Occipital lobe (tissue), 2 donors: Measurements from ENCODE around the gene NT5DC2. TPM values are rescaled to one million over a fixed set of nuclear protein-coding genes. Genes with fewer than 3 reads are reported as not detected.

Source experiments
- small RNA-seq: library from RNA; depleted of rRNA; stranded (forward); fragments of <200 nt; gene quantifications from one replicate; pipeline ENCODE3, GENCODE V24; 2014
- total RNA-seq: library from RNA; depleted of rRNA; stranded (reverse); fragments of >200 nt; gene quantifications from one replicate; pipeline ENCODE4 v1.2.3, GENCODE V29; 2014

Gene NT5DC2
- total RNA-seq, 1 donor from 2014 or later = 33.5 TPM

Small RNA genes within 50 kb of the gene (small RNA-seq; reads per million reads assigned to genes)
- gene RNU6-856P (not detected), gene RNU6ATAC16P (not detected)

Other genes starting within 250 kb of the NT5DC2 start
- gene GLYCTK, start 246.0 kb downstream of the NT5DC2 start, total RNA-seq = 3.6 TPM
- gene DNAH1, start 217.5 kb downstream of the NT5DC2 start, total RNA-seq = 1.6 TPM
- gene BAP1, start 123.8 kb downstream of the NT5DC2 start, total RNA-seq = 105 TPM
- gene PHF7, start 123.2 kb downstream of the NT5DC2 start, total RNA-seq = 4.7 TPM
- gene SEMA3G, start 88.8 kb downstream of the NT5DC2 start, total RNA-seq = 3.0 TPM
- gene TNNC1, start 79.8 kb downstream of the NT5DC2 start, total RNA-seq = not detected
- 71.4 TPM for gene NISCH, start 78.3 kb downstream of the NT5DC2 start, total RNA-seq
- 14.8 TPM for gene STAB1, start 38.5 kb downstream of the NT5DC2 start, total RNA-seq
- gene UQCC5, start 2.7 kb upstream of the NT5DC2 start, total RNA-seq = 4.1 TPM
- 203 TPM for gene PBRM1, start 152.1 kb upstream of the NT5DC2 start, total RNA-seq
- gene GNL3, start 152.2 kb upstream of the NT5DC2 start, total RNA-seq = 78.8 TPM
- gene GLT8D1, start 171.9 kb upstream of the NT5DC2 start, total RNA-seq = 57.9 TPM
- 29.6 TPM for gene SPCS1, start 172.2 kb upstream of the NT5DC2 start, total RNA-seq
- gene NEK4, start 237.1 kb upstream of the NT5DC2 start, total RNA-seq = 46.0 TPM
- gene ITIH1, start 243.7 kb upstream of the NT5DC2 start, total RNA-seq = 0.94 TPM